Neutrophil (primary cell): ENCODE measurements around the gene ACVR1.

Experiments used
- H3K27ac ChIP-seq: fragments of 200-600 bp; sonication (generic); 2 replicates; pipeline ENCODE4 v1.5.1; 2016; ENCODE audit warnings: mild to moderate bottlenecking, moderate library complexity
- H3K27me3 ChIP-seq: fragments of 200-600 bp; sonication (generic); 2 replicates; pipeline ENCODE4 v1.6.0; 2016; ENCODE audit warnings: mild to moderate bottlenecking
- H3K36me3 ChIP-seq: fragments of 200-600 bp; sonication (generic); 2 replicates; pipeline ENCODE4 v1.5.1; 2017
- H3K4me1 ChIP-seq, 2 experiments: fragments of 200-600 bp in 1 of 2; sonication (generic) in 1 of 2; 1 replicate in 1 of 2; 2 replicates in 1 of 2; pipeline versions ENCODE4 v1.5.1 to v1.6.1; 2013 to 2016; ENCODE audit warnings: low read depth in 1 of 2, low read length in 1 of 2, mild to moderate bottlenecking in 1 of 2, moderate library complexity in 1 of 2; ENCODE audit not compliant: control insufficient read depth in 1 of 2, insufficient read depth in 1 of 2
- H3K4me3 ChIP-seq, 2 experiments: fragments of 200-600 bp in 1 of 2; sonication (generic) in 1 of 2; 1 replicate in 1 of 2; 2 replicates in 1 of 2; pipeline ENCODE4 v1.5.1; 2013 to 2016; ENCODE audit warnings: low read depth in 1 of 2, low read length in 1 of 2, mild to moderate bottlenecking in 1 of 2, moderate library complexity in 1 of 2
- H3K9me3 ChIP-seq: fragments of 200-600 bp; sonication (generic); 2 replicates; pipeline ENCODE4 v1.5.1; 2016
- TF ChIP-seq, protein P1 (sequence below): fragments of 200-600 bp; sonication (generic); IDR thresholded peaks from 2 replicates; pipeline ENCODE4 v1.5.1; 2016; ENCODE audit warnings: antibody characterized with exemption

ACVR1 gene

DNA sequence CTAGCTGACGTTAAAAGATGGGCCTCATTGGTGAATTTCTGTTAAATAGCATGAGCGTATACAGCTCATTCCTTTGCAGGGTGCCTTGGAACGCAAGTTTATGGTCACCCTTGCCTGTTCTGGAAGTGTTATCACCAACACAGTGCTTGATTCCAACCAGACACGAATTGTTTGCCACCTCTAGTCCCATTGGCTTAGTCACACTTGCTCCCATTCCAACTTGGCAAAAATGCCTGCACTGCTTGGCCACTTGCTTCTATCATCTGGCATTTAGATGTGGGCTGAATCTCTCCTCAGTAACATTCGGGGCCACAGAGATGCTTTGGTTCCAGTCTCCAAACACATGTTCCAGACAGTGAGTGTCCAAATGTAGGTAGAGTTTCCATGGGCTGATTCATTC, 27.5 kb upstream of the ACVR1 start:
- Histone ChIP-seq H3K9me3 (no peaks in the 10 kb centered on the region), H3K4me1 (no peaks in the 10 kb centered on the region), H3K27me3 (no peaks in the 10 kb centered on the region), H3K27ac (no peak overlapping the region), H3K4me3 (no peak overlapping the region), H3K36me3 (no peaks in the 10 kb centered on the region)
- TF ChIP-seq, protein P1, sequence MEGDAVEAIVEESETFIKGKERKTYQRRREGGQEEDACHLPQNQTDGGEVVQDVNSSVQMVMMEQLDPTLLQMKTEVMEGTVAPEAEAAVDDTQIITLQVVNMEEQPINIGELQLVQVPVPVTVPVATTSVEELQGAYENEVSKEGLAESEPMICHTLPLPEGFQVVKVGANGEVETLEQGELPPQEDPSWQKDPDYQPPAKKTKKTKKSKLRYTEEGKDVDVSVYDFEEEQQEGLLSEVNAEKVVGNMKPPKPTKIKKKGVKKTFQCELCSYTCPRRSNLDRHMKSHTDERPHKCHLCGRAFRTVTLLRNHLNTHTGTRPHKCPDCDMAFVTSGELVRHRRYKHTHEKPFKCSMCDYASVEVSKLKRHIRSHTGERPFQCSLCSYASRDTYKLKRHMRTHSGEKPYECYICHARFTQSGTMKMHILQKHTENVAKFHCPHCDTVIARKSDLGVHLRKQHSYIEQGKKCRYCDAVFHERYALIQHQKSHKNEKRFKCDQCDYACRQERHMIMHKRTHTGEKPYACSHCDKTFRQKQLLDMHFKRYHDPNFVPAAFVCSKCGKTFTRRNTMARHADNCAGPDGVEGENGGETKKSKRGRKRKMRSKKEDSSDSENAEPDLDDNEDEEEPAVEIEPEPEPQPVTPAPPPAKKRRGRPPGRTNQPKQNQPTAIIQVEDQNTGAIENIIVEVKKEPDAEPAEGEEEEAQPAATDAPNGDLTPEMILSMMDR: no peak

DNA sequence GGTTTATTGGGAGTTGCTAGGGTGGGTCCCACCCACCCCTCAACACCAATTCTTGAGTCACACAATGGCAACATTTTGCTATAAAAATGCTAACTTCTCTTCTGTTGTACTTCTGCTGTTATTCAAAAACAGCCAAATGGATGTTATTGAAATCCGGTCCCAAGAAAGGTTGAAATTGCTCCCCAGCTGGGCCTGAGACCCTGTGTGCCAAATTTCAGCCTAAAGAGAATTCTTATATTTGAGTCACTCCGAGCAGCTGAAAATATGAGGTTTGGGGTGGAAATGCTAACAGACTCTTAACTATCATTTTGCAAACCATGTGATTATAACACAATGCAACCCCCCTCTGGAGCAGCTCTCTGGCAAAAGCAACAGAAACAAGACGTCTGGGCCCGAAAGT, 27.0 kb upstream of the ACVR1 start:
- no peaks in the 10 kb centered on the region for H3K36me3 ChIP-seq
- H3K9me3 ChIP-seq: no peaks in the 10 kb centered on the region
- no peak overlapping the region for H3K4me3 ChIP-seq
- H3K27me3 ChIP-seq: no peaks in the 10 kb centered on the region
- TF ChIP-seq, protein P1: no peak
- H3K27ac ChIP-seq: no peak overlapping the region
- H3K4me1 ChIP-seq: no peaks in the 10 kb centered on the region

DNA sequence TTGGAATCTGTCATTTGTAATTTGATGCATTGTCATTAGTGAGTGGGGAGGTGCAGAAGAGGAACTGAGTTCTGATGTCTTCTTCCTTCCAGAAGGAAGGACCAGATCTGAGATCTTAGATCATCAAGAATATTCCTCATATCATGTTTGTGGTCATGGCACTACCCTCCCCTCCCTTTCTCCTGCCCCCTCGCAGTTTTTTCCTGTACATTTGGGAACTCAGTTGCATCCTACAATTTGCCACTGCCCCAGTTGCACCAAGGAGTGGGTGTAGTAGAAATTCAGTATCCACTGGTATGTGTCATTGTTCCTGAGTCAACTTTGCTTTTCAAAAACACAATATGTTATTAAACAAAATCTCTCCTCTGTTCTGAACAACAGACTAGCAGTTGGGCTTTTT, 26.6 kb upstream of the ACVR1 start:
- H3K27ac ChIP-seq: no peak overlapping the region
- no peaks in the 10 kb centered on the region for H3K27me3 ChIP-seq
- H3K4me3 ChIP-seq: no peak overlapping the region
- no peaks in the 10 kb centered on the region for H3K4me1 ChIP-seq
- H3K36me3 ChIP-seq: no peaks in the 10 kb centered on the region
- TF ChIP-seq, protein P1: no peak
- no peaks in the 10 kb centered on the region for H3K9me3 ChIP-seq

DNA sequence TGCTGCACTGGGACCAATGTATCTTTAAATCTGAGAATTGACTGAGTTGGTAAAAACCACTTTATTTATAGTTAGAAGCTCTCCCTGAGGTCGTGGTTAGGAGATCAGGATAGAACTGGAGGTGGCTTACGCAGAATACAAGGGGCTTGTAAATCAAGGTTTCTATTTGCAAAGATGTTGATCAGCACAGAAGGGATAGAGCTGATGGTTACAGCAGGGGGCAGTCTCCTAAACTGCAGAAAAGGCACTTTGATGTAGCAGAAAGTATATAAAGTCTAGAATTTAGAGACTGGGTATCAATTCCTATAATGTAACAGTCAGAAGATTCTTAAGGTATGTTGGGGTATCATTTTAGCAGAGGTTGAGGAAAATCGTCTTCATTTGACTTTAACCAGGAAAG, 25.2 kb upstream of the ACVR1 start:
- H3K9me3 ChIP-seq: no peaks in the 10 kb centered on the region
- TF ChIP-seq, protein P1: no peak
- no peaks in the 10 kb centered on the region for H3K36me3 ChIP-seq
- H3K4me3 ChIP-seq: no peak overlapping the region
- H3K27ac ChIP-seq: no peak overlapping the region
- no peaks in the 10 kb centered on the region for H3K27me3 ChIP-seq
- no peaks in the 10 kb centered on the region for H3K4me1 ChIP-seq

DNA sequence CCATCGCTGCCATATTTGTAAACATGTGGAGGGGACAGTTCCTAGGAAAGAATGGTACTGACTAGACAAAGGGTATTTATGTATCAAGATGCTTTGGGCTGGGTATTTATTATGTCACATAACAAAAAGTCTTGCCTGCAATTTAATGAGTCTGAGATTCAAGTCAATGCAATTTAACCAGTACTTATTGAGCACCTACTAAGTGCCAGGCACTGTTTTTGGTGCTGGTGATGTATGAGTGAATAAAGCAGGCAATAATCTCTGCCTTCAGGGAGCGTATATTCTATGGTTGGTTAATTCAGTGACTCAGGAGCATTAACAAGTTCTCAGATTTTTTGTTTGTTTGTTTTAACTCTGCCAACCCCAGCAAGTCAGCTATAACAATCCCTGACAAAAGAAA, 24.6 kb upstream of the ACVR1 start:
- H3K27ac ChIP-seq: no peak overlapping the region
- TF ChIP-seq, protein P1: no peak
- no peaks in the 10 kb centered on the region for H3K9me3 ChIP-seq
- no peaks in the 10 kb centered on the region for H3K27me3 ChIP-seq
- H3K36me3 ChIP-seq: no peaks in the 10 kb centered on the region
- H3K4me1 ChIP-seq: no peaks in the 10 kb centered on the region
- no peak overlapping the region for H3K4me3 ChIP-seq

DNA sequence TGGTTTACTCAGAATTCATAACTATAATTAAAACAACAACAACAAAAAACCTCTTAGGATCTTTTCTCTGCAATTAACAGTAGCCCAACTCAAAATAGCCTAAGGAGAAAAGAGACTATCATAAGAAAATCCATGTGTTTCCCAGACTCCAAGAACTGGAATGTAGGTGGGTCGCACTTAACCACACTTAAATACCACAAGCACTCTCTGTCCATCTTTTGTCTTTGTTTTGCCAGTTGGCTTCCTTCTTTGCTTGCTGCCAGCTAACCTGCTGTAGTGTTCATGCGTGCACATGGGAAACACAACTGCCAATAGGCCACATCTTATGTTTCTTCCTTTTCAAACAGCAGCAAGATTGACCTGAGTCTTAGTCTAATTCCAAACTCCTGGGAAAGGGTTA, 24.1 kb upstream of the ACVR1 start:
- Histone ChIP-seq H3K4me3 (no peak overlapping the region), H3K27me3 (no peaks in the 10 kb centered on the region), H3K36me3 (no peaks in the 10 kb centered on the region), H3K4me1 (no peaks in the 10 kb centered on the region), H3K27ac (no peak overlapping the region), H3K9me3 (no peaks in the 10 kb centered on the region)
- TF ChIP-seq, protein P1: no peak
